Measurements from ENCODE around the gene MAB21L3.

The MAB21L3 gene

DNA sequence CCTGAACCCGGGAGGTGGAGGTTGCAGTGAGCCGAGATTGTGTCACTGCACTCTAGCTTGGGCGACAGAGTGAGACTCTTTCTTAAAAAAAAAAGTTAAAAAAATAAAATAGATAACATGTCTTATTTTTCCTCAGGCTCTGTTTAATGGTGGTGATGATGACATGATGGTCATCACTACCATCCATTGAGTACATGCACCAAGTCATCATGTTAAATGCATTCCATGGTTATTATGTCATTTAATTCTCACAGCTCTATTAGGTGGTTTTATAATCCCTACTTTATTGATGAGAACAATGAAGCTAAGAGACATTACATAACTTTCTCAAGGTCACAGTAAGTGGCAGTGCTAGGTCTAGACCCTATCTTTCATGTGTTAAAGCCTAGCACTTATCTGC lies 34.4 kb upstream of the MAB21L3 start:
- no peak overlapping the region for H3K27ac ChIP-seq
- TF ChIP-seq, protein P1, sequence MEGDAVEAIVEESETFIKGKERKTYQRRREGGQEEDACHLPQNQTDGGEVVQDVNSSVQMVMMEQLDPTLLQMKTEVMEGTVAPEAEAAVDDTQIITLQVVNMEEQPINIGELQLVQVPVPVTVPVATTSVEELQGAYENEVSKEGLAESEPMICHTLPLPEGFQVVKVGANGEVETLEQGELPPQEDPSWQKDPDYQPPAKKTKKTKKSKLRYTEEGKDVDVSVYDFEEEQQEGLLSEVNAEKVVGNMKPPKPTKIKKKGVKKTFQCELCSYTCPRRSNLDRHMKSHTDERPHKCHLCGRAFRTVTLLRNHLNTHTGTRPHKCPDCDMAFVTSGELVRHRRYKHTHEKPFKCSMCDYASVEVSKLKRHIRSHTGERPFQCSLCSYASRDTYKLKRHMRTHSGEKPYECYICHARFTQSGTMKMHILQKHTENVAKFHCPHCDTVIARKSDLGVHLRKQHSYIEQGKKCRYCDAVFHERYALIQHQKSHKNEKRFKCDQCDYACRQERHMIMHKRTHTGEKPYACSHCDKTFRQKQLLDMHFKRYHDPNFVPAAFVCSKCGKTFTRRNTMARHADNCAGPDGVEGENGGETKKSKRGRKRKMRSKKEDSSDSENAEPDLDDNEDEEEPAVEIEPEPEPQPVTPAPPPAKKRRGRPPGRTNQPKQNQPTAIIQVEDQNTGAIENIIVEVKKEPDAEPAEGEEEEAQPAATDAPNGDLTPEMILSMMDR (IDR thresholded peaks at IDR 0.05) = no peak
- no peak for TF ChIP-seq ZFX (IDR thresholded peaks at IDR 0.05; ENCODE audit: borderline replicate concordance)

DNA sequence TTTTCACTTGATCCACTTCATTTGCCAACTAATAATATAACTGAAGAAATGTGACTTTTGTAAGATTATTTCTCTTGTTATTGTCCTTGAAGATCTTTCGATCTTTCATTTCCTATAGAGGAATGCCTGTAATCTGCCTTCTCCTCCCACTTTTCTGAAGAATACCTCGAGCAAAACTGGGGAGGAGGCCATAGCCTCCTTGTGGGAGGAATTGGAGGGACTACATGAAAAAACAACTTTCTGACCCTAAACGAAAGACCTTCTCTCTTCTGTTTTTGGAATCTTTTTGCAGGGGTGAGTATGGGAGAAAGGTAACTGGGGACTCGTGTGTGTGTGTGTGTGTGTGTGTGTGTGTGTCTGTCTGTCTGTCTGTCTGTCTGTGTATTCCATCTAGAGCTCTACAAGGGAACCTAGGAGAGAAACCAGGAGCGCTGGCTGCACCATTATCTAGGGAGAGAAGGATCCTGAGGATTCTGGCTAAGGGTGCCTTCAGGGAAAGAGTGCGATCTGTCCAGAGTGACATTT lies 32.4 kb upstream of the MAB21L3 start:
- TF ChIP-seq, protein P1 (IDR thresholded peaks at IDR 0.05) = no peak
- TF ChIP-seq ZFX (IDR thresholded peaks at IDR 0.05; ENCODE audit: borderline replicate concordance) = no peak
- no peak overlapping the region for H3K27ac ChIP-seq

DNA sequence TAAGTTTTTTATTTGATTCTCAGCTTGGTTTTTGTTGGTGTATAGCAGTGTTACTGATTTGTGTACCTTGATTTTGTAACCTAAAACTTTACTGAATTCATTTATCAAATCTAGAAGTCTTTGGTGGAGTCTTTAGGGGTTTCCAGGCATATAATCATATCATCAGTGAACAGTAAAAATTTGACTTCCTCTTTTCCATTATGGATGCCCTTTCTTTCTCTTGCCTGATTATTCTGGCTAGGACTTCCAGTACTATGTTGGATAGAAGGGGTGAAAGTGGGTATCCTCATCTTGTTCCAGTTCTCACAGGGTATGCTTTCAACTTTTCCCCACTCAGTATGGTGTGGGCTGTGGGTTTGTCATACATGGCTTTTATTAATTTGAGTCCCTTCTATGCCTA lies 23.6 kb upstream of the MAB21L3 start:
- H3K27ac ChIP-seq = no peak overlapping the region
- TF ChIP-seq, protein P1 (IDR thresholded peaks at IDR 0.05) = no peak
- TF ChIP-seq ZFX (IDR thresholded peaks at IDR 0.05; ENCODE audit: borderline replicate concordance) = no peak

DNA sequence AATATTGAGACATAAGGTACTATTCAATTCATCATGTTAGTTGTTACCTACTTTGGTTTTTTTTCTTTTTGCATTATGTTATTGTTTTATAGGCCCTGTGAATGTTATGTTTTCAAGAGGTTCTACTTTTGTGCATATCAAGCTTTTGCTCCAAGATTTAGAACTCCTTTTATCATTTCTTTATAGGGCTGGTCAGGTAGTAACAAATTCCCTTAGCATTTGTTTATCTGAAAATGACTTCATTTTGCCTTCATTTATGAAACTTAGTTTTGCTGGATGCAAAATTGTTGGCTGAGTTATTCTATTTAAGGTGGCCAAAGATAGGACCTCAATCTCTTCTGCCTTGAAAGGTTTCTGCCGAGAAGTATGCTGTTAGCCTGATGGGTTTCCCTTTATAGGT lies 21.3 kb upstream of the MAB21L3 start:
- TF ChIP-seq ZFX (IDR thresholded peaks at IDR 0.05; ENCODE audit: borderline replicate concordance) = no peak
- TF ChIP-seq, protein P1 (IDR thresholded peaks at IDR 0.05) = no peak

DNA sequence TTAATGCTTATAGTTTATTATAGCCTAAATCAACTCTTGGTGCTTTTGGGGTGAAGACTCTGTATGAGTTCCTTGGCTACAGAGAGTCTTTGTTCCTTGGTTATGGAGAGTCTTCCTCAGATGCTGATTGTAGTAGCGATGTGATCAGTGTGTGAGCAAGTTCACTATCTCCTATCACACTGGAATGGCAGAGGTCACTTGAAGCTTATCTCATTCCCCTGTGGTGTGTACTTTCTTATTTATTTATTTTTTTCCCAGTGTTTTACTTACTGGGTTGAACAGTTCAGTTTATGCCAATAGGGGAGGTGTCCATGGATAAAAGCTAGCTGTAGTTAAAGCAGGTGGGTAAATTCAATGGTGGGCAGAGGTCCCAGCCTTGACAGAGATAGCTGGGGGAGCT lies 20.1 kb upstream of the MAB21L3 start:
- H3K27ac ChIP-seq = no peak overlapping the region
- TF ChIP-seq ZFX (IDR thresholded peaks at IDR 0.05; ENCODE audit: borderline replicate concordance) = no peak
- TF ChIP-seq, protein P1 (IDR thresholded peaks at IDR 0.05) = no peak

More for the DNA sequence above, 21.3 kb upstream of the MAB21L3 start:
- H3K27ac ChIP-seq = no peak overlapping the region

DNA sequence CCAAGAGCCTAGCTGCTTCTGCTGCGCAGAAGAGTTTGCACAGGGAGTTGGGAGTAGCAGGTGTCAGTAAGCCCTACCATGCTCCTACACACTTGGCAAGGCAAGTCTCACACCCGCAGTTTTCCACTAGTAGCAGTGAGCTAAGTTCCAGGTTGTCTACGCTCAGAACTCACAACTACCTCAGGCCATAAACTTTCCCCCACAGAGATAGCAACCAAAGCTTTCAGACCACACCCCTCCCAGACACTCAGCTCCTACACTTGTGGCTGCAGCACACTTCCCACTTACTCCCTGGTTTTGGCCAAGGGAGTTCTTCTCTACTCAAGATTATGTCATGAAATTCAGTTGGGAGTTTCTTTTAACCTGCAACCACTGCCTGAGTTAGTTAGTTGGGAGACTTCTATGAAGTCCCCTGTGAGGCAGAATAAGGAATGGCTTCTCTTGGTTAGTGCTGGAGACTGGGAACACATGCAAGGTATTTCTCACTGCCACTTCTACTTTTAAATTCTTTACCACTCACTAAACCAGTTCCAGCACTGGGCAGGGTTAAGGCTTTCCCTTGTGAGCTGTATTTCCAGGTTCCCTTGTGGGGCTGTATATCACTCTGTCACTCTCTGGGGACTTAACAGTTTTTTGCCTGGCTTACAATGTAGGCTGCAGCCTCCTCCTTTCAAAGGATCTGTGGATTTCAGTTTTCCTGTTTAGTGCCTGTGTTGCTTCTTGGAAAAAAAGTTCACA lies 18.3 kb upstream of the MAB21L3 start:
- no peak overlapping the region for H3K27ac ChIP-seq
- TF ChIP-seq ZFX (IDR thresholded peaks at IDR 0.05; ENCODE audit: borderline replicate concordance) = no peak
- TF ChIP-seq, protein P1 (IDR thresholded peaks at IDR 0.05) = no peak

DNA sequence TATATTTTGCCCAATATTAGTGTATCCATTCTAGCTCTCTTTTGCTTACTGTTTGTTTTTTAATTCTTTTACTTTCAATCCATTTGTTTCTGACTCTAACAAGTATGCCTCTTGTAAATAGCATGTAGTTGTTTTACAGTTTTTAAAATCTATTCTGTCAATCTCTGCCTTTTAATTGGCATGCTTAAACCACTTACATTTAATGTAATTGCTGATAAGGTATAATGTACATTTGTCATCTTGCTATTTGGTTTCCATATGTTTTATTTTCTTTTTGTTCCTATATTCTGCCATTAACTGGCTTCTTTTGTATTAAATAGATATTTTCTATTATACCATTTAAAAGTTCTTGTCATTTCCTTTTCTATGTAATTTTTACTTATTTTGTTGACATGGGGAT lies 16.2 kb upstream of the MAB21L3 start:
- TF ChIP-seq, protein P1 (IDR thresholded peaks at IDR 0.05) = no peak
- TF ChIP-seq ZFX (IDR thresholded peaks at IDR 0.05; ENCODE audit: borderline replicate concordance) = no peak

More for the DNA sequence above, 16.2 kb upstream of the MAB21L3 start:
- no peak overlapping the region for H3K27ac ChIP-seq

Data from 22Rv1 (cell line).